T1000 (cell line): ENCODE results near the gene EXTL1.
A peak's percentile ranks its signal among the peaks of the same experiment; 100 is the strongest.

ENCODE experiments used
- DNase-seq: peaks from one replicate; lab custom pipeline; 2025; ENCODE audit warnings: mixed read lengths; lab: John Stamatoyannopoulos, UW

The EXTL1 gene

DNA sequence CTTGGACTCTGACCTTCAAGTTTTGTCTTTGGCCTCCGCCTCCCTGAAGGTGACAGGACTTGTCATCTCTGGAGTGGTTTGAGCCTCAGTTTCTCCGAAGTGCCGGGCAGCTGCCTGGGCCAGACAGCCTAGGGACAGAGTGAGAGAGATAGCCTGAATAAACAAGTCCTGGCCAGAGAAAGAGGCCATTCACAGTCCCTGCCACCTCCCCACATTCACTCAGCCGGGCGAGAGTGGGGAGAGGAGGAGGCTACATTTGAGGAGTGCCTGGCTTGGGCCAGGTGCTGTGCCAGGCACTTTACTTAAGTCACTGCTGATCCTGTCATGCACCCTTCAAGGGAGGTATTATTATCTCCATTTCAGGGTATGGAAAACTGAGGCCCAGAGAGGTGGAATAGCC, 3.5 kb downstream of the EXTL1 start:
- no peak for DNase-seq

DNA sequence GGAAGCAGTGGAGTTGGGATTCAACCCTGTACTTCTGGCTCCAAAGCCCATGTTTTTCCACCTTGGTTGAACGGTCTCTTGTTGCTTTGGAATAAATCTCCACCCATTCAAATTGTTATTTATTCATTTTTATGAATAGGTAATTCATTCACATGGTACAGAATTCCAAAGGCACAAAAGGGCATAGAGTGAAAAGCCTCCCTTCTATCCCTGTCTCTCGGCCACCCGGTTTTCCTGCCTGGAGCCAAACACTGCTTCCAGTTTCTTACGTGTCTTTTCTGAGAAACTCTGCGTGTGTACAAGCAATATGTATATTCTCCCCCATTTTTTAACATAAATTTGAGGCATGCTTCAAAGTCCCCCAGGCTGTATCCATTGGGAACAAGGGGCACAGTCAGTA, 3.9 kb downstream of the EXTL1 start:
- DNase-seq = no peak

DNA sequence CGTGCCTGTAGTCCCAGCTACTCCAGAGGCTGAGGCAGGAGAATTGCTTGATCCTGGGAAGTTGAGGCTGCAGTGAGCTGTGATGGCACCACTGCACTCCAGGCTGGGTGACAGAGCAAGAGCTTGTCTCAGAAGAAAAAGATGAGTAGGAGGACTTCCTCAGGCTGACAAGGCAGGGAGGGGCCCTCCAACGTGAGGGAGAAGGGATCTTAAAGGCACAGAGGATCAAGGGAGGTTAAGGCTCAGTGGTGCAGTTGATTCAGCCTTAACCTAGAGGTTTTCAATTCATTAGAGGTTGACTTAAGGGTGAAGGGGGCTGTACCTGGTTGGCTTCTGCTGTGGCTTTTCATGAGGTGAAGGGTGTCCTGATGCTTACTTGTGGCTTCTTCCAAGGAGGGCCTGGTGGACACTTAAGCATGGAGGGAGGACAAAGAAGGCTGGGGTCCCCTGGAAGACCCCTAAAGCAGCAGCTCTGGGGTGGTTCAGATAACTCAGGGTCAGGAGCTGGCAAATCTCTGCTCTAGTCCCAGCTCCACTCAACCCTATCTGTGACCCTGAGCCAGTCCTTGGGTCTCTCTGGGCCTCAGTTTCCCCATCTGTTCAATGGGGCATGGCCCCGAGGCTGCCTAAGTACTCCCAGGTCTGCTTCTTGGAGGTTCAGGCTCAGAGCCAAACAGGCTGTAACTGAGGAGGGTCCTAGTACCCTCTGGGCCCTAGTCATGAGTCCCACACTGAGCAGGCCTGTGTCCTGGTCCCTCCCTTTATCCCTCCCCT, 6.3 kb downstream of the EXTL1 start:
- no peak for DNase-seq

DNA sequence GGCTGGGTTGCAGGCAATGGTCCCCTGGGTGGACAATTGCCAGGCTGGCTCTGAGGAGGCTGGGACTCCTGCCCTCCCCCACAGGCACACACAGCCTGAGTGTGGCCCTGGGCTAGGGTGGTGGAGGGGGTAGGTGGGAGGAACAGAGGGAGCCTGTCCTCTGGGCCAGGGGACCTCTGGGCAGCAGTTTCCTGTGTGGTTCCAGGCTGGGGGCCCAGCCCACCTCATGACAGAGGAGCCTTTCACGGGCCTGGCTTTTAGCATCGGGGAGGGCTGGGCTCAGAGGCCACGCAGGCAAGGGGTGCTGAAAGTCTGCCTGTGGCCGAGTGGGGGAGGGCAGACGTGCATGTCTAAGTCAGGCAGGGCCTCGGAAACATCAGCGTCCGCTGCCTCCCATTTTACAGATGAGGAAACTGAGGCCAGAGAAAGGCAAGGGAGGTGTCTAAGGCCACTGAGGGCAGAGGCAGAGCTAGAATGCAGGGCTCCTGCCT, 7.0 kb downstream of the EXTL1 start:
- DNase-seq = no peak

DNA sequence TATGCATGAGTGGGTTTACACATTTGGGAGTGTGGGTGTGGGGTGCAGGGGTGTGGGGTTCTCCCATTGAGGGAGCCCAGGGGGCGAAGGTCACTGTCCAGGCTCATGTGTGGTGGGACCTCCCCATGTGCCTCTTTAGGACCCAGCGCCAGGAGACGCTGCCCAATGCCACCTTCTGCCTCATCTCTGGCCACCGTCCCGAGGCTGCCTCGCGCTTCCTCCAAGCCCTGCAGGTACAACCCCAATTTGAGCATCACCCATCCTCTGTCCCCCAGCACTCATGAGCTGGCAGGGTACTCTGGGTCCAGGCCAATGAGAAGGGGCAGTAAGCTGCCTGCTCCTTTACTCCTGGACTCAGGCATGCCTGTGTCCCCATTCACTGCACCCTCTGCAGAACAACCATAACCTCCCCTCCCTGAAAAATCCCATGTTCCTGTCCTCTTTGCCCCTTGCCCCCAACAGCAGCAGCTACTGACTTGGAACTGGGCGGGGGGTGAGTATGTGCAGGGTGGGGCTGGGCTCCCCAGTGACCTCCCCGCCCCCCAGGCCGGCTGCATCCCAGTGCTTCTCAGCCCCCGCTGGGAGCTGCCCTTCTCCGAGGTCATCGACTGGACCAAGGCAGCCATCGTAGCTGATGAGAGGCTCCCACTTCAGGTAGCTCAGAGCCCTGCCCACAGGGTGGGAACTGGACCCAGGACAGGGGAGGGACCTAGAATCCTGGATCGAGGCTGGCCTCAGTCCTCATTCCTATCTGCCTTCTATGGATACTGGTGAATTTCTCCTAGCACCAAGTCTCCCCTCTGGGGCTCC, 7.7 kb downstream of the EXTL1 start:
- no peak for DNase-seq

DNA sequence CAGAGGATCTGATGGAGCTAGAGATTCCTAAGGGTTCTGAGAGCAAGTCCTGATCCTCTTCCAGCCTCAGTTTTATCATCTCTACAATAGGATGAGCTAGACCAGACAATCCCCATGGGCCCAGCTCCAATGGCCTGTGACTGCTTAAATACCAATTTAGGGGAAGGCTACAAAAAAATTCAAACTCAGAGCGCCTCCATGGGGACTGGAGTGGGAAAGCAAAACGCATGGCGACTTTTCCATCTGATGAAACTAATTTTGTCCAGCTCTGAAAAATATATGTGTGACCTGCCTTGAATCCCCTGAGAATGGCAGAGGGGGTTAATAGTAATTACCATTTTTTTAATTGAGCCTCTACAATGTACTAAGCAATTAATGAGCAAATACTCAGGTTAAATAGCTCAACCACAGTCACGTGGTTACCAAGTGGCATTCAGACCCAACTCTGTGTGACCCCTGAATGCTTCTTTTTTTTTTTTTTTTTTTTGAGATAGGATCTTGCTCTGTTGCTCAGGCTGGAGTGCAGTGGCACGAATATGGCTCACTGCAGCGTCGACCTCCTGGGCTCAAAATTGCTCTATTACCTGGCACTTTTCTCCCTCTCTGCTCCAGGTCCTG, 8.4 kb downstream of the EXTL1 start:
- no peak for DNase-seq

DNA sequence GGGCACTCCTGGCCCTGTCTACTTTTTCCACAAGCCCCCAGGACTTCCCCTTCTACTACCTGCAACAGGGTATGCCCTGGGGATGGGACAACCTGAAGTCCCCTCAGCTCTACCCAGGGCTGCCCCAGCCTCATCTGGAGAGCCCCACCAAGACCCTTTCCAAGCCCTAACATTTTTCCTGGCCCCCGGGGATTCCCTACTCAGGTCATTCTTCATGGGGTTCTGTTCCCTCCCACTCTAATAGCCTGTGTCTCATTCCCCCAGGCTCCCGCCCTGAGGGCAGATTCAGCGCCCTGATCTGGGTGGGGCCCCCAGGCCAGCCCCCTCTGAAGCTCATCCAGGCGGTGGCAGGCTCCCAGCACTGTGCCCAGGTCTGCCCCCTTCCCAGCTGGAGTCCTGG, 9.6 kb downstream of the EXTL1 start:
- DNase-seq = no peak

DNA sequence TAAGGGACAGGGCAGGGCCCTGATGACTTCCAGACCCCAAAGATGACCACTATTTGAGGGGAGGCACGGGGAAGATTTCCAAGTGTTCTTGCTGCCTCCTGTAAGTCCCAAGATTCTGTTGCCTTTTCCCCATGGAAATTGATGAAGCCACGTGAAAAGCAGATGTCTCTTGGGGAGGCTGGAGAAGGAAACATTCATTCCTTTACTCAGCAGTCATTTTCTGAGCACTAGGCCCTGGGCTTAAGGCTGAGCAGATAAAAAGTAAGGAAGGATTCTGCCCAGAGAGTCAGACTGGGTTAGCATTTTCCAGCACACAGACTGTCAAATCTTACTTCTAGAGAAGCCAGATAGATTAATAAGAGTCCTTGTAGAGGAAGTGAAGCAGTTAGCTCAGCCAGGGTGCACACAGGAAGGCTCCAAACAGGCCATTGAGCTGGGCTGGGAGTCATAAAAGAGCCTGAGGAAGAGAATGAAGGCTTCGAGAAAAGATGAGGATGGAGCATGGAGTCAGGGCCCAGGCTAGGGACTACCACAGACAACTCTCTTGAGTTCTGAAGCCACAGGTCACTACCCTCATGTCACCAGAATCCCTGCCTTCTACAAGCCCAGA, 10.1 kb downstream of the EXTL1 start:
- DNase-seq = no peak

DNA sequence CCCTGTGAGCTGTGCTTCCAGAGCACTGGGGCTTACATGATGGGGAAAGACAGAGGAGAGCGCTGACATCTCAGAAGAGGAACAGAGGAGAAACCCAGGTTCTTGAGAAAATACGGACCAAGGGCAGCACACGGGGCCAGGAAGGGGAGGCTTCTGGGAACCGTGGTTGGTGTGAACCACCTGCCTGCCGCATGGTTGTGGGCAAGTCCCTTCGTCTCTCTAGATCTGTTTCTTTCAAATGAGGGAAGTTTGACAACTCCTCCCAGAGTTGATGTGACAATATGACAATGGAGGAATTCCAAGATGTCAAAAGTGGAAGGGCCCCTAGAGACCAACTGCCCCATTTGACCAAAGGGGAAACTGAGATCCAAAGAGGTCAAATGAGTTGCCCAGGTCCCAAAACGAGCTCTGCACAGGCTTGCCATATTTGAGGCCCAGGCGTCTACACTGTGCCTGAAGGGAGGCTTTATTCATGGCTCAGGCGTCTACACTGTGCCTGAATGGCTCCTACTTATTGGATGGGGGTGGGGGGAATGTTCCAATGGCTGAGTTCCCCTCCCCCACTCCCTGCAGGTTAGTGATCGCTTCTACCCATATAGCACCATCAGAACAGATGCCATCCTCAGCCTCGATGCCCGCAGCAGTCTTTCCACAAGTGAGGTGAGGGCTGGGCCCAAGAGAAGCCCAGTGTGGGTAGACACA, 11.2 kb downstream of the EXTL1 start:
- DNase-seq = no peak

DNA sequence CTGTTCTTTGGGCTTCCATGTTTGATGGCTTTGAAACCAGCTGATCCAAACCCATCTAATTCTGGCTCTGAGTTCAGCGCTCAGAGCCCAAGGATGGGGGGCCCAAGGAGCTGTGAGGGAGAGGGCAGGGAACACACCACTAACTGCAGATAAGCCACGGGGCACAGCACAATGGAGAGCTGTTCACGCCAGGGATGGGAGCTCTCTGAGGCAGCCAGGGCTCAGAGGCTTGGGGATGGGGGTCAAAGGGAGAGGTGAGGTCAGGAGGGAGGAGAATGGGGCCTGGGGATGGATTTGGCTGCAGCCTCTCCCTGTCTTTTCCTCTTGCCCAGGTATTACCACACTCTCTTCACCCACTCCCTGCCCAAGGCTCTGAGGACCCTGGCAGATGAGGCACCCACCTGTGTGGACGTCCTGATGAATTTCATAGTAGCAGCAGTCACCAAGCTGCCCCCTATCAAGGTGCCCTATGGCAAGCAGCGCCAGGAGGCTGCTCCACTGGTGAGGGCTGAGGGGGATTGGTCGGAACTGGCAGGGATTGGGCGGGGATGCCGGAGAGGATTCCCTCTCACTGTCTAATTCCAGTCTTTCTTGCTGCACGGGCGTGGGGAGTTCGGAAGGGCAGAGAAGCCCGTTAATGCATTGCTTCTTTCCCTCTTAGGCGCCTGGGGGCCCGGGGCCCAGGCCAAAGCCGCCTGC, 13.1 kb downstream of the EXTL1 start:
- DNase-seq = no peak

DNA sequence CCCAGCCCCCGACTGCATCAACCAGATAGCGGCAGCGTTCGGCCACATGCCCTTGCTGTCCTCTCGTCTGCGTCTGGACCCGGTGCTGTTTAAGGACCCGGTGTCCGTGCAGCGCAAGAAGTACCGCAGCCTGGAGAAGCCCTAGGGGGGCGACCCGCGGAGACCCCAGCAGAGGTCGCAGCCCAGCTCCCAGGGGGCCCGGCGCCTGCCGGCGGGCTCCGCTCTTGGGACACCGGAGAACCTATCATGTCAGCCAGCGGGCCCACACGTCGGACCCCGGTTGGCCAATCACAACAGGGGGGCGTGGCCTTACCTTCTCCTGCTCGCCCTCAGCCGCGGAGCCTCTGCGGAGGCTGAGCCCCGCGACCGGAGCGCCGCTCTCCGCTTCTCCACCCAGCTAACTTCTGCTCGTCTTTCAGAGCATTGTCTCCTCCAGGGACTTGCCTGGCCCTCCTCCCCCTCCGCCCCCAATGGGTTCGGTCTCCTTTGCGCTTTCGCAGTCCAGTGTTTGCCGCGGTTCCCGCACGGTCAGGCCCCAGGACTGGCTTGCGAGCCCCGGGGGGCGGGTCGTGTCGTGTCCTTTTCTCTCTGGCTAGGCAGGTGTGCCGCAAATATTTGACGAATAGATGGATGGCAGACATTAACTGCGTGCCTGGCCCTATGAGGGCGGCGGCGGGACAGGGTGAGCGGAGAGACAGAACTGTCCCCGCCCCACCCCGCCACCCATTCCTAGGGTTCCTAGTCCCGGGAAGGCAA, 13.8 kb downstream of the EXTL1 start:
- DNase-seq = peak; percentile 81

DNA sequence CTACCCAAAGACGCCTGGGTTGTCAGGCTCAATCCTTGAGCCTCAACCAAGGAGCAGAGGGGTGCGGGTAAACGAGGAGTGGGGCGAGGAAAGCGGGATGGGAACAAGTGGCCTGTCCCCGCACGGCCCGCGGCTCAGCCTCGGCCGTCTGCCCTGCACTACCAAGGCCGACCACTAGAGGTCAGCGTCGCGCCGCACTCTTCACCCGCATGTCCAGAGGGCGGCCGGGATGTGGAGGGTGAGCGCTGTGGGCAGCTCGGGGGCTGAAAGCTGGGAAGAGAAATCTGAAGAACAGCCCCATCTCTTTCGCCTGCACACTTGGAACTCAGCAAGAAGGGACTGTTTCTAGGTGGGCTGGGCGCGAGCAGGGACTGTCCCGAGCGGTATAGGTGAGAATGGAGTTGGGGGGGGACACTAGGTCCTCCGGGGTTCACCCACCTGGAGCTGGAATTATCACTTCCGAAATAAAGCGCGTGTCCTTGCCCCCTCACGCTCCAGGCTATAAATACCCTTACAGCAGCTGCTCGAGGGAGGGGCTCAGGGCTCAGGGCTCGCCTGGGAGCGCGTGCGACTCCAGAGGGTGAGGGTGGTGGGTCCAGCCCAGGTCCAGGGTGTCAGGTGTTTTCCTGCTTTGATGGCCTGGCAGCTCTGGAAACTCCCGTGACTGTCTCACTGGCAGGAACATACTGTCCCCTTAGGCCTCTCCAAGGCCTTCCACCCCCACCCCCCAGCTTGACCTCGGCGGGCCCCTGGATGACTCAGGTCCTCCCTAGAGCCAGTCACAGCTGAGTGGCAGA, 14.6 kb downstream of the EXTL1 start:
- peak; percentile 77 for DNase-seq

DNA sequence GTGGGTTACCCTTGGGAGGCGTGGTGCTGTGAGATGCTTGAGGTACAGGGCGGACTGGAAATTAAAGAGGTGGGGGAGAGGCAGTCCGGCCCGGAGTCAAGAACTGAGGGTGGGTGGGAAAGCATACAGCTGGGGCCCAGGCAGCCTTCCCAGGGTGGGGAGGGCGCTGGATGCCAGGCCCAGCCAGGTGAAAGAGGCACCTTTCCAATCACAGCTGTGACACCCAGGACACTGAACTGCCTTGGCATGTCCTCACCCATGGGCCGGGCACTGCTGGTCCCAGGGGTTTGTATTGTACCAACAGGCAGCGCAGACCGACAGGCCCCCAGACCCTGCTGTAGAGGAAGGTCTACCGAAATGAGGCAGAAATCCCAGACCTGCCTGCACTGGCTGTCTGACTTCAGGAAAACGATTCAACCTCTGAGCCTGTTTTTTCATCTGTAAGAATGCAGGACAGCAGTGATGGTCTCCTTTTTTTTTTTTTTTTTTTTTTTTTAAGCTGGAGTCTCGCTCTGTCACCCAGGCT, 15.2 kb downstream of the EXTL1 start:
- DNase-seq = no peak

DNA sequence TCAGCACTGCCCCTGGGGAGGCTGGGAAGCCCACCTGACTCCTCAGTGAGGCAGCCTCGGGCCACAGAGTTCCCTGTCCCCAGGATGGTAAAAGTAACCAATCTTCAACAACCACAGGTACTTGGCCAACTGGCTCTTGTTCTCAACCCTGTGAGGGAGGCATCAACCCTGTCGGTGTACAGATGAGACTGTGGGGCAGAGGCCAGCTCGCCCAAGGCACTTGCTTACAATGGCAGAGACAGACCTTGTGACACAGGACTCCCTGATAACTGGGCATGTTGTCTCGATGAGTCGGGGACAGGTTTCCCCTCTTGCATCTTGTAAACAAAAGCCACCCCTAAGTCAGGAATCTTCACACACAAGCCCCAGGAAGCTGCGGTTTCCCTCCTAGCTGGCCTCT, 16.3 kb downstream of the EXTL1 start:
- no peak for DNase-seq

DNA sequence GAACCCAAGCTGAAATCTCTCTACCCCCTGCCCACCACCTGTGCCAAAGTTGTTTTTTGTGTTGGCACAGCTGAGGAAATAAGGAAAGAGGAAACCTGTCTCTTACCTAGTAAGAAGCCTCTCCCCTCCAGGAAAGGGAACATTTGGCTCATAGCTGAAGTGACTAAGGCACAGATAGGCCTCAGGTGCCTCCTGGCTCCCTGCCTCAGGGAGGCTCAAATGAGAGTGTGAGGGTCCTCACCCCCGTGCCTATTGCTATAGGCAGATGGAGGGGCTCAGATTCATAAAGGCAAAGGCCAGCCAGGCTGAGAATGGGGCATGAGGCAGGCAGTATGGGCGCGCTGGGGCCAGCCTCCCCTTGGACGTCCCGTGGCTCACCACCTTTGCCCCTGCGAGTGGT, 16.9 kb downstream of the EXTL1 start:
- DNase-seq = no peak

DNA sequence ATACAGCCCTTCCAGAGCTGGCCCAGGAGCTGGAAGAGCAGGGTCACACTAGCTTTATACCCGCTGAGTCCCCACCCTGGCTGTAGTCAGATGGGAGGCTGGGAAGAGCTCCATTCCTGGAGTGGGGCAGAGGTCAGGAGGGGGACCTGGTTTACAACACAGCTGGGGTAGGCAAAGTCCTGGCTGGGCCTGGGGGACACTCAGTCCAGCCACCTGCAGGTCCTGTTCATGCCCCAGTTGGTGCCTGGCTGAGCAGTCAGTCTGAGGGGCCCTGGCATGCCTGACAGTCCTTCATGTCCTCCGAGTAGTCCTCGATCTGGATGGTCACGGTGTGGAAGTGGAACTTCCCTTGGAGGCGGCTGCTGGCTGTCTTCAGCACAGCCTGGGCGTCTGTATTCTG, 17.3 kb downstream of the EXTL1 start:
- no peak for DNase-seq

DNA sequence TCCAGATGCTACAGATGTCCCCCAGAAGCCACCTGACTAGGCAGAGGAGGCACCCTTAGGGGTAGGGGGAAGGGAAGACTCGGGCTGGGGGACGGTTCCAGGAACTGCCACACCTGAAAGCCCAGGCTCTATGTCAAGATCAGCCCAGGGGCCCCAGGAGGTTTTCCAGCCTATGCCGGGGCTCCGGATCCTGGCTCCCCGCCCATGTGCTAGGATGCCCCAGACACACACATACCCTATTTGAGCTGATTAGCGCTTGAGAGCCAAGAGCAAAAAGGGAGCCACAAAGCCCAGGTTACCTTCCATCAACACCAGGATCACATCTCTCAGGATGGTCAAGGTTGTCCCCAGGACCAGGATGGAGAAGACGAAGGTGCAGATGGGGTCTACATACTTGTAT, 19.8 kb downstream of the EXTL1 start:
- DNase-seq = no peak

DNA sequence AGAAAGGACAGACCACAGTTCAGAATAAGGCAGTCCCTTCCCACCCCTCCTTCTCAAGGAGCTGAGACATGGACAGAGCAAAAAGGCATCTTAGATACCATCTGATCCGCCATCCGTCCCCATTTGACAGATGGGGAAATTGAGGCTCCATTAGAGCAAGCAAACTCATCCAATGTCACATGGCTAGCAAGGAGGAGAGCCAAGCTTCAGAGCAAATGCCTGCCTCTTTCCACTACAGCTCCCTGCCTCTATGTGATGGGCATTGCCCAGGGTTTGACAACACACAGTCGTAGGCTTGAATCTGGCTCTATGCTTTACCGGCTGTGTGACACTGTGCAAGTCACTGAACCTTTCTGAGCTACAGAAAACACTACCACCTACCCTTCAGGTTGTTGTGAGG, 20.4 kb downstream of the EXTL1 start:
- DNase-seq = no peak

DNA sequence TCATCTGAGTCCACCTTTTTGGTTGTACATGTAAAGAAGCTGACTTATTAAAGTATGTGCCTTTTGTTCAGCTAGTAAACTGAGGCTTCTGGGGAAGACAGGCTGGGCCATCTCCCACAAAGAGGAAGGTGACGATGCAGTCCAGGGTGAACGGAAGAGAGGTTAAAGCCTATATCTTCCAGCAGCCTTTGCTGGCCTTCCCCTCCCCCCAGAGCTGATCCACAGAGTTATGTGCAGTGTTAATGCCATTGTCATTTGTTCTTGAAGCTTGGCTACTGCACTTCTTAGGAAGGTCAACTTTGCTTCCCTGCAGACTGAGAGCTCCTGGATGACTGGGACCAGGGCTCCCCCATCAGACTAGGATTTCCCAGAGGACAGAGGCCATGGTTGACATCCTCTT, 22.2 kb downstream of the EXTL1 start:
- no peak for DNase-seq
